ENCODE measurements around the gene ACOT13. TPM values are rescaled to one million over a fixed set of nuclear protein-coding genes. Genes with fewer than 3 reads are reported as not detected.

The ACOT13 gene
- total RNA-seq, 1 donor from 2014 or later = 25.3 TPM

Other genes with a start within 250 kb of the ACOT13 start
- 0.17 and 0.44 TPM in 2 replicates for gene GPLD1, start 177.5 kb upstream of the ACOT13 start, total RNA-seq
- gene ALDH5A1, start 172.1 kb upstream of the ACOT13 start, total RNA-seq = 11.7 TPM in 2 replicates
- 0.02 TPM in 1 of 2 replicates, not detected in the other for gene KIAA0319, start 20.9 kb upstream of the ACOT13 start, total RNA-seq
- 45.3 and 45.9 TPM in 2 replicates for gene TDP2, start 178 bp upstream of the ACOT13 start, total RNA-seq
- gene C6orf62, start 52.1 kb downstream of the ACOT13 start, total RNA-seq = 113 and 118 TPM in 2 replicates
- gene GMNN, start 107.9 kb downstream of the ACOT13 start, total RNA-seq = 71.0 and 76.8 TPM in 2 replicates
- 0.30 and 0.31 TPM in 2 replicates for gene ARMH2, start 131.8 kb downstream of the ACOT13 start, total RNA-seq